Left renal pelvis (tissue), 4 donors: ENCODE measurements around the gene SPECC1. TPM values are rescaled to one million over a fixed set of nuclear protein-coding genes. Genes with fewer than 3 reads are reported as not detected.
"Not testable (repeated sequence)": the region's sequence is repeated elsewhere in the genome, so short reads cannot be mapped to it uniquely, and the experiment has no call there.

Experiments
- DNase-seq, 4 donors: peaks; one replicate each; pipeline ENCODE4 v3.0.0-alpha.2; 2013; ENCODE audit warnings: low read depth in 4 of 4, low spot score in 3 of 4
- polyA plus RNA-seq, 4 donors: library from polyadenylated mRNA; unstranded; fragments of 120-200 nt; gene quantifications; one replicate each; pipeline ENCODE4 v1.2.1, GENCODE V29; 2013; ENCODE audit not compliant: insufficient read length in 4 of 4

SPECC1 gene
- polyA plus RNA-seq, 4 donors: 12.4 to 24.0 (median 16.9) TPM

GRCh38 chr17:20352567-20352966 lies 343.4 kb downstream of the SPECC1 start:
- not testable (repeated sequence) for DNase-seq

GRCh38 chr17:20363846-20364245 lies 354.7 kb downstream of the SPECC1 start:
- not testable (repeated sequence) for DNase-seq

Other genes with a start within 250 kb of the SPECC1 start
- 10 to 100 TPM; 24.9 to 31.8 (median 29.9) TPM for gene ULK2, start 141.4 kb upstream of the SPECC1 start, polyA plus RNA-seq
- gene AKAP10, start 31.5 kb upstream of the SPECC1 start, polyA plus RNA-seq: 10 to 100 TPM; 26.7 to 32.0 (median 29.0) TPM